Prostate gland (tissue), 2 donors: Measurements from ENCODE around the gene MYO7B. TPM values are rescaled to one million over a fixed set of nuclear protein-coding genes. Genes with fewer than 3 reads are reported as not detected.
"Not testable (repeated sequence)": the region's sequence is repeated elsewhere in the genome, so short reads cannot be mapped to it uniquely, and the experiment has no call there.

Source experiments
- DNase-seq: peaks from one replicate; pipeline ENCODE4 v3.0.0-alpha.2; 2019; ENCODE audit warnings: low spot score
- H3K27ac ChIP-seq, 2 donors: fragments of 200-600 bp; sonication (generic); 2 replicates each; pipeline ENCODE4 v1.5.1; 2017 to 2019
- H3K27me3 ChIP-seq: fragments of 200-600 bp; sonication (generic); replicated peaks from 2 replicates; pipeline ENCODE4 v1.5.1; 2019; ENCODE audit not compliant: insufficient read depth
- H3K36me3 ChIP-seq, 2 donors: fragments of 200-600 bp; sonication (generic); 1 replicate in 1 of 2; 2 replicates in 1 of 2; pipeline versions ENCODE4 v1.5.1 to v1.8.1; 2017 to 2019
- H3K4me1 ChIP-seq: fragments of 200-600 bp; sonication (generic); replicated peaks from 2 replicates; pipeline ENCODE4 v1.5.1; 2019
- H3K4me3 ChIP-seq, 2 donors: fragments of 200-600 bp; sonication (generic); 2 replicates each; pipeline ENCODE4 v1.5.1; 2017 to 2019
- H3K9me3 ChIP-seq: fragments of 200-600 bp; sonication (generic); 2 replicates; pipeline ENCODE4 v1.5.1; 2017
- POLR2A ChIP-seq: fragments of 450-650 bp; IDR thresholded peaks from one replicate; pipeline ENCODE4 v1.6.1; 2016; ENCODE audit warnings: antibody characterized with exemption, mild to moderate bottlenecking
- POLR2AphosphoS5 ChIP-seq: sonication (generic); formaldehyde crosslinking; IDR thresholded peaks from one replicate; pipeline ENCODE4 v1.6.1; 2017; ENCODE audit warnings: antibody characterized with exemption
- WGBS: methylation state at CpG from one replicate; pipeline ENCODE4 v1.1.5; 2018; 5-methylcytosine and 5-hydroxymethylcytosine counted together
- intact Hi-C: fragments of 100-400 bp; cut with DNase I; formaldehyde crosslinking; loops from one replicate; pipeline ENCODE4 v1.14.2; 2022
- total RNA-seq, 2 donors: library from RNA; depleted of rRNA; stranded (reverse); fragments of >200 nt; gene quantifications; one replicate each; pipeline ENCODE4 v1.1.0, GENCODE V29; 2016
- TF ChIP-seq, protein P1 (sequence below), 4 experiments: fragments of 200-600 bp in 2 of 4; fragments of 450-650 bp in 2 of 4; sonication (generic) in 2 of 4; IDR thresholded peaks; 1 replicate in 3 of 4; 2 replicates in 1 of 4; pipeline ENCODE4 v1.5.1; 2016 to 2019; ENCODE audit warnings: antibody characterized with exemption in 4 of 4, mild to moderate bottlenecking in 2 of 4, moderate library complexity in 2 of 4

The MYO7B gene
- total RNA-seq, 2 donors from 2014 or later = 1.4 TPM; not detected in 1

DNA sequence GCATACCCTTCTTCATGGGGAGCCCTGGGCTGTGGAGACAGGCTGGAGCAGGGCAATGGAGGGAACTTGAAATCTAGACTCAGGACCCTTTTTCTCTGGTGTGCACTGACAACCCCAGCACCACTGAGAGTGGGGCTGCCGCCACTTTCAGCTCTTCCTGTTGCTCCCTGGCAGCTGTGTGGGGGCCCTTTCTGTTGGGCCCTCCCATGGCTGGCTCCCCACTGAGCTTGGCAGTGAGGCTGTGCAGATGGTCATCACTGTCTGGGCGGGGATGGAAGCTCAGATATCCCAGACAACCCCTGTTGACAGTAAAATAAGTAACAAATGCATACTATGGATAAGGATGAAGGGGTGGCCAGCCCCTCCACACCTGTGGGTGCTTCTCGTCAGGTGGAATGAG is 6.7 kb downstream of the MYO7B start:
- H3K9me3 ChIP-seq = no peaks in the 10 kb centered on the region
- H3K36me3 ChIP-seq = no peaks in the 10 kb centered on the region
- no peaks in the 10 kb centered on the region for H3K27me3 ChIP-seq
- no peaks in the 10 kb centered on the region for H3K4me1 ChIP-seq
- no peak overlapping the region for H3K27ac ChIP-seq
- intact Hi-C loops = no loop called here
- no peak for DNase-seq
- 97% methylated on average over 3 of the region's 3 CpGs for WGBS
- TF ChIP-seq, protein P1, sequence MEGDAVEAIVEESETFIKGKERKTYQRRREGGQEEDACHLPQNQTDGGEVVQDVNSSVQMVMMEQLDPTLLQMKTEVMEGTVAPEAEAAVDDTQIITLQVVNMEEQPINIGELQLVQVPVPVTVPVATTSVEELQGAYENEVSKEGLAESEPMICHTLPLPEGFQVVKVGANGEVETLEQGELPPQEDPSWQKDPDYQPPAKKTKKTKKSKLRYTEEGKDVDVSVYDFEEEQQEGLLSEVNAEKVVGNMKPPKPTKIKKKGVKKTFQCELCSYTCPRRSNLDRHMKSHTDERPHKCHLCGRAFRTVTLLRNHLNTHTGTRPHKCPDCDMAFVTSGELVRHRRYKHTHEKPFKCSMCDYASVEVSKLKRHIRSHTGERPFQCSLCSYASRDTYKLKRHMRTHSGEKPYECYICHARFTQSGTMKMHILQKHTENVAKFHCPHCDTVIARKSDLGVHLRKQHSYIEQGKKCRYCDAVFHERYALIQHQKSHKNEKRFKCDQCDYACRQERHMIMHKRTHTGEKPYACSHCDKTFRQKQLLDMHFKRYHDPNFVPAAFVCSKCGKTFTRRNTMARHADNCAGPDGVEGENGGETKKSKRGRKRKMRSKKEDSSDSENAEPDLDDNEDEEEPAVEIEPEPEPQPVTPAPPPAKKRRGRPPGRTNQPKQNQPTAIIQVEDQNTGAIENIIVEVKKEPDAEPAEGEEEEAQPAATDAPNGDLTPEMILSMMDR (IDR thresholded peaks at IDR 0.05) = no peak
- no peak for TF ChIP-seq POLR2A
- no peak overlapping the region for H3K4me3 ChIP-seq

DNA sequence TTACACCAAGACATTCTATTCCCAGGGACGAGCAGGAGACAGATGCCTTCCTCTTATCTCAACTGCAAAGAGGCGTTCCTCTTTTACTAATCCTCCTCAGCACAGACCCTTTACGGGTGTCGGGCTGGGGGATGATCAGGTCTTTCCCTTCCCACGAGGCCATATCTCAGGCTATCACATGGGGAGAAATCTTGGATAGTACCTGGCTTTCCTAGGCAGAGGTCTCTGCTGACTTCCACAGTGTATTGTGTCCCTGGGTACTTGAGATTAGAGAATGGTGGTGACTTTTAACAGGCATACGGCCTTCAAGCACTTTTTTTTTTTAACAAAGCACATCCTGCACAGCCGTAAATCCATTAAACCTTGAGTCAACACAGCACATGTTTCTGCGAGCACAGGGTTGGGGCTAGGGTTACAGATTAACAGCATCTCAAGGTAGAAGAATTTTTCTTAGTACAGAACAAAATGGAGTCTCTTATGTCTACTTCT is 7.6 kb downstream of the MYO7B start:
- DNase-seq = peak; percentile 36
- intact Hi-C loops, H3K9me3 ChIP-seq, H3K4me1 ChIP-seq, H3K4me3 ChIP-seq, H3K36me3 ChIP-seq, H3K27me3 ChIP-seq: not testable (repeated sequence)
- 34% methylated on average over 8 of the region's 8 CpGs for WGBS
- peak; percentile 78 for TF ChIP-seq POLR2AphosphoS5
- peak overlapping the region; percentile 59 to 66 for H3K27ac ChIP-seq

- Histone ChIP-seq H3K27ac (no peak overlapping the region), H3K4me3 (no peak overlapping the region), H3K9me3 (no peaks in the 10 kb centered on the region), H3K4me1 (no peaks in the 10 kb centered on the region), H3K27me3 (no peaks in the 10 kb centered on the region), H3K36me3 (no peaks in the 10 kb centered on the region)
- DNase-seq = no peak
- WGBS = 74% methylated on average over 6 of the region's 6 CpGs
- TF ChIP-seq POLR2A (no peak), POLR2AphosphoS5 (no peak)
- TF ChIP-seq, protein P1 (IDR thresholded peaks at IDR 0.05) = no peak
- intact Hi-C loops = no loop called here
These were observed 9.7 kb downstream of the MYO7B start for GRCh38 chr2:127545189-127545588.

- 100% methylated on average over 1 of the region's 1 CpG for WGBS
- no peak overlapping the region for H3K27ac ChIP-seq
- TF ChIP-seq POLR2A = no peak
- TF ChIP-seq, protein P1 (IDR thresholded peaks at IDR 0.05) = no peak
- no peak for TF ChIP-seq POLR2AphosphoS5
- H3K27me3 ChIP-seq = no peaks in the 10 kb centered on the region
- no peaks in the 10 kb centered on the region for H3K4me1 ChIP-seq
- intact Hi-C loops = no loop called here
- DNase-seq = no peak
- no peaks in the 10 kb centered on the region for H3K36me3 ChIP-seq
- H3K4me3 ChIP-seq = no peak overlapping the region
- no peaks in the 10 kb centered on the region for H3K9me3 ChIP-seq
These were observed 10.3 kb downstream of the MYO7B start for GRCh38 chr2:127545796-127546195.

GRCh38 chr2:127546797-127547196 is 11.3 kb downstream of the MYO7B start:
- DNase-seq = no peak
- WGBS = 93% methylated on average over 3 of the region's 3 CpGs
- intact Hi-C loops = no loop called here
- no peaks in the 10 kb centered on the region for H3K27me3 ChIP-seq
- TF ChIP-seq, protein P1 (IDR thresholded peaks at IDR 0.05) = no peak
- no peak for TF ChIP-seq POLR2AphosphoS5
- TF ChIP-seq POLR2A = no peak
- H3K27ac ChIP-seq = no peak overlapping the region
- H3K4me3 ChIP-seq = no peak overlapping the region
- no peaks in the 10 kb centered on the region for H3K36me3 ChIP-seq
- H3K9me3 ChIP-seq = no peaks in the 10 kb centered on the region
- no peaks in the 10 kb centered on the region for H3K4me1 ChIP-seq
